Activated T-helper 1 cell treated with anti-CD3 and anti-CD28 coated beads, Interleukin-2, amount 50 U/mL, for 16 hours (primary cell): Measurements from ENCODE around the gene CAPN10.
"Not testable (repeated sequence)": the region's sequence is repeated elsewhere in the genome, so short reads cannot be mapped to it uniquely, and the experiment has no call there.

ENCODE experiments used
- DNase-seq, 2 donors: peaks; one replicate each; pipeline ENCODE4 v3.0.0-alpha.2; 2020; ENCODE audit warnings: low read depth in 1 of 2, low spot score in 1 of 2

CAPN10 gene

DNA sequence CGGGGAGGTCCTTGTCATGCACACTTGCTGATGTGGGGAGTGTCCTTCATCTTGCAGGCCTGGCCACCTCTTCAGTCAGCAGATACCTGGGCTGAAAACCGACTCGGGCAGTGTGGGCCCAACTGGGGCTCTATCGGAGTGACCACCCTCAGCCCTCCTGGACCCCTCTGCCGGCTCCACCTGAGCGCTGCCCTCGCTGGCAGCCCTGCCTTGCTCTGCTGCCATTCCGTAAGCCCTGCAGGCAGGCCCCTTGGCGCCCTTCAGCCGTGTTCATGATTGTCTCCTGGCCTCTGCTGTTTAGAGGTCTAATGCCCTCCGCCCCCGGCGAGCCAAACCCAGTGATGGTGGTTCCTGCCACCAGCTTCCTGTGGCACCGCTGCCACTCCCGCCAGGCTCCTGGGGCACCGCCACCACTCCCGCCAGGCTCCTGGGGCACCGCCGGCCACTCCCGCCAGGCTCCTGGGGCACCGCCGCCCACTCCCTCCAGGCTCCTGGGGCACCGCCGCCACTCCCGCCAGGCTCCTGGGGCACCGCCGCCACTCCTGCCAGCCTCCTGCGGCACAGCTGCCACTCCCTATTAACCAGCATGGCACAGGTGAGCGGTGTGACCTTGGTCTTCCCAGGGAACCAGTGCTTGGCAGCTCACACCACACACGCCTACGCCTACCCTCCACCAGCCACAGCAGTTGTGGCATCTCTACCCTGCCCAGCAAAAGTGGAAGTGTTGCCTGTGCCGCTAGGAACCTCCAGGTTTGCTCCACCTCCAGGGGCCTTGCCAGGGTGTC lies 15.9 kb downstream of the CAPN10 start:
- no peak for DNase-seq

DNA sequence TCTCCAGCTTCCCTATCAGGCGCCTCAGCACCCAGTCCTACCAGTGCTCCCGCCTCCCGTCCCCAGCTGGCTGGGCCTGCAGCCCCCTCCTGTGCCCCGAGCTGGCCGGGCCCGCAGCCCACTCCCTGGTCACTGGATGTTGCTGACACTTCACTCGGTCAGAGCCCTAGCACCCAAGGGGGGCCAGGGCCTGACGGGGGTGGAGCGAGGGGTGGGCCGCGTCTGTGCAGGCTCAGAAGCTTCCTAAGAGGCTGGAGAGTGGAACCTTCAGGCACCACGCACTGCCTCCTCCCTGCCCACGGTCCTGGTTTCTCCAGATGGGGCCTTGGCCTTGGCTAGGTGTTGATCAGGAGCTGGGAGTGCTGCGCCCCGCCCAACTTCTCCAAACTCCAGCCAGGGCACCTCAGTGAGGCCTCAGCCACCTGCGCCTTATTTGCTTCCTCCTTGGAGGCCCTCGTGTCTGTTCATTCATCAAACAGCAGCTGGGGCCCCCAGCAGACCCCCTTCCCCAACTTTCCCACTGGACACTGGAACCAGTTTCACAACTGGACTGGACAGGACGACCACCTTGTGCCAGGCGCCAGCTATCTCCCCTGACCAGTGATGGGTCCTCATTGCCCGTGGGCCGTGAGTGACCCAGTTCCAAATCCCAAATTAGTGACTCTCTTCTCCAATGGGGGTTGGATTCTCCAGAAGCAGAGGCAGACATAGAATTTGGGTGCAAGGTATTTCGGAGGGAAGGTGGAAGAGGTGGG lies 16.7 kb downstream of the CAPN10 start:
- no peak for DNase-seq

DNA sequence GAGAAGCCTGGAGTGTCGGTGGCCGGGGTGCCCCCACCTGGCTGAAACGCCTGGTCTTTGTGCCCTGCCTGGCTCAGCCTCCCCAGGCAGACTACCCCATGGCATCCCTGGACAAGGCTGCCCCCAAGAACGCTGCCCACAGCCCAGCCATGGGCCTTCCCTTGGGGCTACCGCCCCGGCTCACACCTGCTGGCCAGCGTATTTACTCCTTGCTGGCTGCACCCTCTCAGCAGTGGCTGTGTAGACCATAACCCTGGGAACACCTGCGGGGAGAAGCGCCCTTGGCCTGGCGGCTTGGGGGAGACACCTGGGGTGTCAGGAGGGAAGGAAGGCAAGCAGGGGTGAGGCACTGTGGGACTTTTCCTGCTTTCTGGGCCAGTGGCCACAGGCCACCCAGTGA lies 17.3 kb downstream of the CAPN10 start:
- DNase-seq, result no peak

DNA sequence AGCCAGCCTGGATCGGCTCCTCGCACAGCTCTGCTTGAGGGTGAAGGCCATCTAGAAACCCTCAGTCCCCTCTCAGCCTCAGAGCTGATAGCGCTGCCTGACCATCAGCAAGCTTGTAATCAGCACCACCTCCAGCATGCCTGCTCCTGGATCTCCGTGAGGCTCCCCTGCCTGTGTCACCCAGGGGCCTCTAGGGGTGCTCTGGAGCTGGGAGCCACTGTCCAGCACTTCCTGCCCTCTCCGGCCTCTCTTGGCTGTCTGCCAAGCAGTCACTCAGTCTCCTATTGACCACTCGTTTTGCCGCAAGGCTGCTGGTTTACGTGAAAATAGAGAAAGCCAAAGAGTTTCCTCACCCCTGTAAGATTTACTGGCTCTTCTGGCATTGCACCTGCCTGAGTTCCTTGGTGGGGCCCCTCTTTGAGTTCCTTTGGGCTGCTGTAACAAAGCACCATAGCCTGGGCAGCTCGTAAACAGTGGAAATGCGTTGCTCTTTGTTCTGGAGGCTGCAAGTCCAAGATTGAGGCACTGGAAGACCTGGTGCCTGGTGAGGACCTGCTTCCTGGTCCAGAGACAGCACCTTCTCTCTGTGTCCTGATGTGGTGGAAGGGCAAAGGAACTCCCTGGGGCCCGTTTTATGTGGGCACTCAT lies 17.9 kb downstream of the CAPN10 start:
- DNase-seq, result no peak

- DNase-seq, result no peak
Measured at GRCh38 chr2:240604939-240605716, 18.6 kb downstream of the CAPN10 start.

DNA sequence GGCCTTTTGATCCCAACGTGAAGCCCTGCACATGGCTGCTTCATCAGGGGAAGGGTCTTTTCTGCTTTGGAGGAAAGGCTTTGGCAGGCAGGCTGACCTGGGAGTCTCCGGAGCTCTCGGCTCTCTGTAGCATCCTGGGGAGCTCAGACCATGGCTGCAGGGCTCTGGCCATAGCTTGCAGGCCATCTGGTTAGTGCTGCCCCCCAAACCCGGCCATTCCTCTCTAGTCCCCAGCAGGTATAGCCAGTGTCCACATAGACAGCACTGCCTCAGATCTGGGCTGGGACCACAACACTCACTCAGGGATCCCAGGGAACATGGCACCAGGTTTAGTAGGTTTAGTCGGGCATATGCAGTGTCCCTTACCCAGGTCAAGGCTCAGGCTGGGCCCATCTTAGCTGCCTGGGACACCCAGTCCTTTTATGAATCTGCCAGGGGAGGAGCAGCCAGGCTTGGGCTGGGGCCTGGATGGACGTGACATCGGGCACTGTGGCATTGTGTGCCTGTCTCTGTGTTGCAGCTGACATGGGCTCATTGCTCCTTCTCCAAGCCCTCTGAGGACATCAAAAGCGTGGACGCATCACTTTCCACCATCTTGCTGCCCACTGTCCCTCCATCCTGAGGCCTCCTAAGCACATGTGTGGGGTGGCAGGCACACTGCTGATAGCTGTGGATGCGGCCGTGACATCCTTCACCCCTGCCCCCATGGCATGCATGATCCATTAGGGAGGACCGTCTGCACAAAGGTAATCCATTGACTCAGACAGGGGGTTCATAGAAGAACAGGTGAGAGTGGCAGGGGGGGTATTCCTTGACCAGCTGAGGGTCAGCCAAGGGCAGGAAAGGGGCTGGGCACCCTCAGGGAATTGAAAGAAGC lies 19.6 kb downstream of the CAPN10 start:
- no peak for DNase-seq

- no peak for DNase-seq
Measured at GRCh38 chr2:240611601-240612210, 25.2 kb downstream of the CAPN10 start.

DNA sequence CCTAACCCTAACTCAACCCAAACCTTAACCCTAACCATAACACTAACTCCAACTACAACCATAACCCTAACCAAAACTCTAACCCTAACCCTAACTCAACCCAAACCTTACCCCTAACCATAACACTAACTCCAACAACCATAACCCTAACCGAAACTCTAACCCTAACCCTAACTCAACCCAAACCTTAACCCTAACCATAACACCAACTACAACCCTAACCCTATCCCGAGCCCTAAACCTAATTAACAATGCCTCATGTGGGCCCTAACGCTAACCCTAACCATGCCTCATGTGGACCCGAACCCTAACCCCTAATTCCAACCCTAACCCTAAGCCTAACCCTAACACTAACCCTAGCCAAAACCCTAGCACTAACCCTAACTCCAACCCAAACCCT lies 27.2 kb downstream of the CAPN10 start:
- no peak for DNase-seq

- DNase-seq, result no peak
Measured at GRCh38 chr2:240614391-240614790, 27.9 kb downstream of the CAPN10 start.

GRCh38 chr2:240615396-240615795 lies 28.9 kb downstream of the CAPN10 start:
- no peak for DNase-seq

- no peak for DNase-seq
Measured at GRCh38 chr2:240615820-240616547, 29.4 kb downstream of the CAPN10 start.

DNA sequence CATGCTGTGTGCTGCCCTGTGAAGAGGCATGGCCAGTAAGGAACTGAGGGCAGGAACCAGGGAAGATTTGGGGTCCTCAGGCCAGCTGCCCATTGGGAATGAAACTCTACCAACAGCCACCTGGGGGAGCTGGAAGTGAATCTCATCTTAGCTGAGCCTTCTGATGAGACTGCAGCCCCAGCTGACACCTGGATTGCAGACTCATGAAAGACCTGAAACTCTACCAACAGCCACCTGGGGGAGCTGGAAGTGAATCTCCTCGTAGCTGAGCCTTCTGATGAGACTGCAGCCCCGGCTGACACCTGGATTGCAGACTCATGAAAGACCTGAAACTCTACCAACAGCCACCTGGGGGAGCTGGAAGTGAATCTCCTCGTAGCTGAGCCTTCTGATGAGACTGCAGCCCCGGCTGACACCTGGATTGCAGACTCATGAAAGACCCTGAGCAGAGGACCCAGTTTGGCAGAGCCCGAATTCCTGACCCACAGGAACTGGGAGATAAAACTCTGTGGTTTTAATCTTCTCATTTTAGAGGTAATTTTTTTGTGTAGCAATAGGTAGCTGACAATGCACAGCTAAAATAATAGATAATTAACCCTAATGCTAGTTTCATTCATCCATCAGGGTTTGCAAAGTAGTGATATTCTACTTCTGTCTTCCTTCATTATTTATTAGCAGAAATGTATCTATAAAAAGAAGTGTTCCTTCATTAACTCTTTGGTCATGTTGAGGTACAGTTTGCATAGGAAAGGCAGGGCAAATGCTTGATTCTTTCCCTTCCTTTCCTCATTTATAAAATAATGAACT lies 30.5 kb downstream of the CAPN10 start:
- not testable (repeated sequence) for DNase-seq

DNA sequence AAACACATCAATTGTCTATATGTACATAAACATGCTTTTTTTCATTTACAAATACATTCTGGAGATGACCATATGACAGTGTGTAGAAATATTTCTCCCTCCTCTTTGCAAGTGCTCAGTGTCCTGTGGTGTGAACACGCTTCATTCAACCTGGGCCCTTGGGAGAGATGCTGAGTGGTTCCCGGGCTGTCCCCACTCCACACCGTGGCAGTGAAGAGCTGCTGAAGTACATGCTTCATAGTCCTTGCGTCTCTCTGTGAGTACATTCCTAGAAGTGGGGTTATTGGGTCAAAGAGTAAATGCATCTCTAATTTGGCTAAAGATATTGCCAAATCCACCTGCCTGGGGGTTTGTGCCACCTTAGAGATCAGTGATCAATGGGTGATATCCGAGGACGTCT lies 32.2 kb downstream of the CAPN10 start:
- DNase-seq, result no peak

DNA sequence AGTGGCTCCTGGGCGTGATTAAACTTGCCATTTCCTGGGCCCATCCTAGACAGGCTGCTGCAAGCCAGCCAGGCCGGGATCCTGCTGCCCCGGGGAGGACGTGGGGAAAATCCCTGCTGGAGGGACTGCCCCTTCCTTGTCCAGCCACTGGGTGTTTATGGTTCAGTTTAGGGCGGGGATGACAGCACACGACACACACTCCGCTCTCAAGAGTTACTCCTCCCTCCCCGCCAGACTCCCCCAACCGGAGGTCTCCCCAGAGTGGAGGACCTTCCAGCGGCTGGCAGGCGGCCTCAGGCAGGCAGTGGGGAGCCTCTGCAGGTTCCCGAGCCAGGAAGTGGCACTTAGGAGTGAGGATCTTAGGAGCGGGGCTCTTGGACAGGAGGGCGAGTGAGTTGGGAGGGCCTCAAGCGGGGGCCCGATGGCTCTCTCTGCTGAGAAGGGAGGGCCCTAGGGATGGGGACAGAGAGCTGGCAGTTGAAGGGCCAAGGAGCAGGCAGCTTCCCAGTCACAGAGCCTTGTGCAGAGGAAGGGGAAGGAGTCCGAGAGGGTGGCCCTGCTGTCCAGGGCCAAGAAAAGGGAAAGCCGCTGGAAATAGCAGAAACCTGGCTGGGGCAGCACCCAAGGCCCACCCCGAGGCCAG lies 33.1 kb downstream of the CAPN10 start:
- no peak for DNase-seq

GRCh38 chr2:240620149-240620731 lies 33.7 kb downstream of the CAPN10 start:
- no peak for DNase-seq

GRCh38 chr2:240620859-240621258 lies 34.3 kb downstream of the CAPN10 start:
- no peak for DNase-seq

DNA sequence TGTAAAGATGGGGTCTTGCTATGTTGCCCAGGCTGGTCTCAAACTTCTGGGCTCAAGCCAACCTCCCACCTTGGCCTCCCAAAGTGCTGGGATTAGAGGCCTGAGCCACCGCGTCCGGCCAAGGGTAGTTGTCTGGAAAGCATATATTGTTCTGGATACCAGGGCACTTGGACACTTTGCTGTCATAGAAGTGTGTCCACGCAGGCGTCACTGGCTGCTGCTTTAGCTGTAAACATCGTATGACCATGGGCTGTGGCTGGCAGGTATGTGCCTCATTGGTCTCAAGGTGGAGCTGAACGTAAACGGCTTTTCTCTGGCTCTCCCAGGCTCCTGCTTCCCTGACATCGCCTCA lies 35.5 kb downstream of the CAPN10 start:
- no peak for DNase-seq
